ENCODE data around the gene RIPK1.
"Not testable (repeated sequence)": the region's sequence is repeated elsewhere in the genome, so short reads cannot be mapped to it uniquely, and the experiment has no call there.

The RIPK1 gene

DNA sequence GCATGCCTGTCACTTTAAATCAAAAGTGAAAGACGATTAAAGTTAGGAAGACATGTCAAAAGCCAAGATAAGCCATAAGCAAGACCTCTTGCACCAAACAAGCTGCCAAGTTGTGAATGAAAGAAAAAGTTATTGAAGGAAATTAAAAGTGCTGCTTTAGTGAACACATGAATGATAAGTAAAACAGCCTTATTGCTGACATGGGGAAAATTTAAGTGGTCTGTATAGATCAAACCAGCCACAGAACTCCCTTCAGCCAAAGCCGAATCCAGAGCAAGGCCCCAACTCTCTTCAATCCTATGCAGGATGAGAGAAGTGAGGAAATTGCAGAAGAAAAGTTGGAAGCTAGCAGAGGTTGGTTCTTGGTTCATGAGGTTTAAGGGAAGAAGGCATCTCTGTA lies 9.3 kb upstream of the RIPK1 start:
- Mint-ChIP-seq H3K36me3 (ENCODE audit: low read depth) (no peaks in the 10 kb centered on the region), H3K4me1 (ENCODE audit: low read depth) (peaks cover 24% of the 10 kb centered on the region), H3K9me3 (no peaks in the 10 kb centered on the region), H3K27ac (no peak overlapping the region), H3K27me3 (no peaks in the 10 kb centered on the region), H3K4me3 (no peak overlapping the region)

GRCh38 chr6:3060092-3060491 lies 8.2 kb upstream of the RIPK1 start:
- not testable (repeated sequence) for H3K27me3 Mint-ChIP-seq; H3K36me3 Mint-ChIP-seq (ENCODE audit: low read depth); H3K9me3 Mint-ChIP-seq; H3K27ac Mint-ChIP-seq; H3K4me3 Mint-ChIP-seq
- peaks cover 22% of the 10 kb centered on the region for H3K4me1 Mint-ChIP-seq (ENCODE audit: low read depth)

DNA sequence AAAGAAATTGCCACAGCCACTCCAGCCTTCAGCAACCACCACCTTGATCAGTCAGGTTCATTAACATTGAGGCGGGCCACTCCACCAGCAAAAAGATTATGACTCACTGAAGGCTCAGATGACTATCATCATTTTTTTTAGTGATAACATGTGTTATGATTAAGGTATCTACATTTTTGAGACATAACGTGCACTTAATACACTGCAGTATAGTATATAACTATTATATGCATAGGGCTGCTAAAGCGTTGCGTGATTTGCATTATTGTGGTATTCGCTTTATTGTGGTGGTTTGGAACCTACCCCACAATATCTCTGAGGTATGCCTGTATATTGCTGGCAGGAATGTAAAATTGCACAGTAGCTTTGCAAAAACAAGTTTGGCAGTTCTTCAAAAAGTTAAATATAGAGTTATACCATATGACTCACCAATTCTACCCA lies 6.8 kb upstream of the RIPK1 start:
- peaks cover 19% of the 10 kb centered on the region for H3K4me1 Mint-ChIP-seq (ENCODE audit: low read depth)
- H3K27me3 Mint-ChIP-seq: no peaks in the 10 kb centered on the region
- H3K36me3 Mint-ChIP-seq (ENCODE audit: low read depth): no peaks in the 10 kb centered on the region
- no peak overlapping the region for H3K4me3 Mint-ChIP-seq
- H3K9me3 Mint-ChIP-seq: no peaks in the 10 kb centered on the region
- H3K27ac Mint-ChIP-seq: no peak overlapping the region

GRCh38 chr6:3063340-3063732 lies 5.0 kb upstream of the RIPK1 start:
- peaks cover 35% of the 10 kb centered on the region for H3K4me1 Mint-ChIP-seq (ENCODE audit: low read depth)
- H3K27me3 Mint-ChIP-seq; H3K36me3 Mint-ChIP-seq (ENCODE audit: low read depth); H3K9me3 Mint-ChIP-seq; H3K27ac Mint-ChIP-seq: not testable (repeated sequence)
- H3K4me3 Mint-ChIP-seq: peak overlapping the region; percentile 90

GRCh38 chr6:3063733-3064700 lies 4.3 kb upstream of the RIPK1 start:
- H3K4me1 Mint-ChIP-seq (ENCODE audit: low read depth): peaks cover 32% of the 10 kb centered on the region
- H3K27ac Mint-ChIP-seq: peak overlapping the region; percentile 78
- H3K36me3 Mint-ChIP-seq (ENCODE audit: low read depth): peaks cover 4% of the 10 kb centered on the region
- no peaks in the 10 kb centered on the region for H3K9me3 Mint-ChIP-seq
- no peaks in the 10 kb centered on the region for H3K27me3 Mint-ChIP-seq
- H3K4me3 Mint-ChIP-seq: peak overlapping the region; percentile 90

DNA sequence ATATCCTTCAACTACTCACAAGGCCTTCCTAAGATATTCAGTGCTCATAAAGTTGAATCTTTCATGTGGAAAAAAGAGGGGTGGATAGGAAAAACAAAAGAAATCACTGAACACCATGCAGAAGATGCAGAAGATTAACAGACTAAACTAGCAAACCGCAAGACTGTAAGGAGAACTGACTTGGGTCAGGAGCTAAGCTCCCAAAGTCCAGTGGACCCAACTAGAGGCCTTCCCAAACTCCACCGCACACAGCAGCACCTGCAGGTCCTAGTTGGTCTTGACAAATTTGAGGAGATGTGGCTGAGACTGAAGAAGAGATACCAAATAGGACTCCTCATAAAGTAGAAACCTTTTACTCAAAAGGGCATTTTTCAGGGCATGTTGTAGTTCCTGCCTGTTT lies 3.3 kb downstream of the RIPK1 start:
- H3K27ac Mint-ChIP-seq: peak overlapping the region; percentile 29
- H3K36me3 Mint-ChIP-seq (ENCODE audit: low read depth): peaks cover 25% of the 10 kb centered on the region
- no peaks in the 10 kb centered on the region for H3K27me3 Mint-ChIP-seq
- peaks cover 76% of the 10 kb centered on the region for H3K4me1 Mint-ChIP-seq (ENCODE audit: low read depth)
- no peak overlapping the region for H3K4me3 Mint-ChIP-seq
- no peaks in the 10 kb centered on the region for H3K9me3 Mint-ChIP-seq

GRCh38 chr6:3072798-3073197 lies 4.5 kb downstream of the RIPK1 start:
- Mint-ChIP-seq H3K27me3 (no peaks in the 10 kb centered on the region), H3K4me3 (no peak overlapping the region), H3K9me3 (no peaks in the 10 kb centered on the region), H3K4me1 (ENCODE audit: low read depth) (peaks cover 71% of the 10 kb centered on the region), H3K36me3 (ENCODE audit: low read depth) (peaks cover 37% of the 10 kb centered on the region), H3K27ac (peak overlapping the region; percentile 49)

DNA sequence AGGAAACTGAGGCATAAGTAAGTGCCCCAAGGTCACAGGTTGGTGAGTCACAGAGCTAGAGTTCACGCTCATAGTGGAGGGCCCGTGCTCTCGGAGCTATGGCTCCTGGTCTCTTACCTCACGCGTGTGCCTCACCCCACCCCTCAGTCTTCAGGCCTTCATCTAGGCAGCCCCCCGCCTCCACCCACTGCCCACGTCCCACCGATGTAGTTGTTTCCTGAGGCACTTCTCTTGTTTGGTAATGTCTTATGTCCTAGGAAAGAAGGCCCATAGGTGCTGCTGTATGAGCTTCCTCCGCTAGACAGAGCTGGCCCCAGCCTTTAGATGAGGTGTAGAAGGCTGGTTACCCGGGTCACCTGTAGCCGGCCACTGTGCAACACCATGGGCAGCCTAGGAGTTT lies 5.1 kb downstream of the RIPK1 start:
- H3K4me3 Mint-ChIP-seq: no peak overlapping the region
- H3K36me3 Mint-ChIP-seq (ENCODE audit: low read depth): peaks cover 39% of the 10 kb centered on the region
- no peaks in the 10 kb centered on the region for H3K27me3 Mint-ChIP-seq
- peaks cover 67% of the 10 kb centered on the region for H3K4me1 Mint-ChIP-seq (ENCODE audit: low read depth)
- no peaks in the 10 kb centered on the region for H3K9me3 Mint-ChIP-seq
- no peak overlapping the region for H3K27ac Mint-ChIP-seq

- no peaks in the 10 kb centered on the region for H3K27me3 Mint-ChIP-seq
- peaks cover 52% of the 10 kb centered on the region for H3K36me3 Mint-ChIP-seq (ENCODE audit: low read depth)
- H3K4me3 Mint-ChIP-seq: peak overlapping the region; percentile 43
- H3K4me1 Mint-ChIP-seq (ENCODE audit: low read depth): peaks cover 51% of the 10 kb centered on the region
- H3K27ac Mint-ChIP-seq: peak overlapping the region; percentile 92
- H3K9me3 Mint-ChIP-seq: no peaks in the 10 kb centered on the region
These were observed 7.4 kb downstream of the RIPK1 start for GRCh38 chr6:3075772-3076113.

GRCh38 chr6:3076320-3076719 lies 8.0 kb downstream of the RIPK1 start:
- no peaks in the 10 kb centered on the region for H3K9me3 Mint-ChIP-seq
- peaks cover 55% of the 10 kb centered on the region for H3K36me3 Mint-ChIP-seq (ENCODE audit: low read depth)
- no peak overlapping the region for H3K4me3 Mint-ChIP-seq
- H3K27me3 Mint-ChIP-seq: no peaks in the 10 kb centered on the region
- no peak overlapping the region for H3K27ac Mint-ChIP-seq
- peaks cover 47% of the 10 kb centered on the region for H3K4me1 Mint-ChIP-seq (ENCODE audit: low read depth)

GRCh38 chr6:3077430-3077829 lies 9.1 kb downstream of the RIPK1 start:
- Mint-ChIP-seq H3K27ac (no peak overlapping the region), H3K4me3 (no peak overlapping the region), H3K36me3 (ENCODE audit: low read depth) (peaks cover 61% of the 10 kb centered on the region), H3K4me1 (ENCODE audit: low read depth) (peaks cover 39% of the 10 kb centered on the region), H3K9me3 (no peaks in the 10 kb centered on the region), H3K27me3 (no peaks in the 10 kb centered on the region)

DNA sequence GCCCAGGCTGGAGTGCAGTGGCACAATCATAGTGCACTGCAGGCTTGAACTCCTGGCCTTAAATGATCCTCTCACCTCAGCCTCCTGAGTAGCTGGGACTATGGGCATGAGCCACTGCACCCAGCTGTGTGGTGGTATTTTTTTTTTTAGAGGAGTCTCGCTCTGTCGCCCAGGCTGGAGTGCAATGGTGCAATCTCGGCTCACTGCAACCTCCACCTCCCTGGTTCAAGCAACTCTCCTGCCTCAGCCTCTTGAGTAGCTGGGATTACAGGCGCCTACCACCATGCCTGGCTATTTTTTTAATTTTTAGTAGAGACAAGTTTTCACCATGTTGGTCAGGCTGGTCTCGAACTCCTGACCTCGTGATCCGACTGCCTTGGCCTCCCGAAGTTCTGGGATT lies 10.7 kb downstream of the RIPK1 start:
- not testable (repeated sequence) for H3K9me3 Mint-ChIP-seq, H3K27me3 Mint-ChIP-seq, H3K4me3 Mint-ChIP-seq
- Mint-ChIP-seq H3K4me1 (ENCODE audit: low read depth) (peaks cover 29% of the 10 kb centered on the region), H3K36me3 (ENCODE audit: low read depth) (peaks cover 68% of the 10 kb centered on the region), H3K27ac (peak overlapping the region; percentile 65)

DNA sequence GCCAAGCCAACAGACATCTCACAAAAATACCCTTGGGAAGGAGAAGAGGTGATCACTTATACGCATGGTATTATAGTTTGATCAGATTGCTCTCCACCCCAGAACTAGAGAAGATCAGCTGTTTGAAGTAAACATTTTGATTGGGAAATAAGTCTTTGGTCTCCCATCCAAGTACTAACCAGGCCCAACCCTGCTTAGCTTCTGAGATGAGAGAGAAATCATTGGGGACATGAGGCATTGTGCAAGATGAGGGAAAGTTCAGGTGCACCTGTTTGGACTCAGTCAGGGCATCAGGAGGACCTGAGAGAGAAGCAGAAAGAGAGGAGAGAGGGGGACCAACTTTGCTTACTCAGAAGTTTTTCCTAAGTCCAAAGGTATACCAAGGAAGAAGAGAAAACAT lies 11.4 kb downstream of the RIPK1 start:
- Mint-ChIP-seq H3K27me3 (no peaks in the 10 kb centered on the region), H3K4me1 (ENCODE audit: low read depth) (peaks cover 24% of the 10 kb centered on the region), H3K36me3 (ENCODE audit: low read depth) (peaks cover 71% of the 10 kb centered on the region), H3K9me3 (no peaks in the 10 kb centered on the region), H3K27ac (no peak overlapping the region), H3K4me3 (no peak overlapping the region)

DNA sequence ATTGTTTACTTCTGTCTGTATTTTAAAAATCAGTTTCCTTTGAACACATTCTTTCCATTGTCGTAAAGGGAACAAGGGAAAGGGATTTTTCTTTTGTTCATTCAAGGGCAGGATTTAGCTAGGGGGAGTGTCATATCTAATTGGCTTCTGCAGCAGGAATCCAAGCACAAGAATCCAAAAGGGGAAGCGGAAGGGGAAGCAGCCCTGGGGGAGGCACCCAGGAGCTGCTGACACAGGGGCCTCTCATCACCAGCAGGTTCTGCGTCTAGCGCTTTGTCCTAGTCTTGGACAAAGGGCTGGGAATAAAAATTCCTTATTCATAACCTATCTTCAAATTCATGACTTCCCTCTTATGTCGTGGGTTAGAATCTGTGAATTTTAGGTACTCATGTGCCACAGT lies 13.7 kb downstream of the RIPK1 start:
- peaks cover 88% of the 10 kb centered on the region for H3K36me3 Mint-ChIP-seq (ENCODE audit: low read depth)
- no peak overlapping the region for H3K27ac Mint-ChIP-seq

DNA sequence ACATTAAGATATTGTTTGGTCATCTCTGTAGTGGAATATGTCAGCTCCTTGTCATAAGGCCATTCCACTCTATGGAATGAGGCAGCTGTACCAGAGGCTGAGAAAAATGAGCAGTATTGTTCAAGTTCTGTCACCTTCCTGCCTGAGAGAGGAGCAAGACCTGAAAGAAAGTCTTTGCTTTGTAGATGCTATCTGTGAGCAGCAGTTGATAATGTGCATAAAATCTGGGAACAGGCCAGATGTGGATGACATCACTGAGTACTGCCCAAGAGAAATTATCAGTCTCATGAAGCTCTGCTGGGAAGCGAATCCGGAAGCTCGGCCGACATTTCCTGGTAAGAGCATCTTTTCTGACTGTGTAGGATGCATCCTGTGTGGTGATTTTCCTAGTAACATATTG lies 16.8 kb downstream of the RIPK1 start:
- Mint-ChIP-seq H3K9me3 (no peaks in the 10 kb centered on the region), H3K4me3 (no peak overlapping the region), H3K36me3 (ENCODE audit: low read depth) (peaks cover 73% of the 10 kb centered on the region), H3K4me1 (ENCODE audit: low read depth) (peaks cover 6% of the 10 kb centered on the region), H3K27ac (no peak overlapping the region), H3K27me3 (no peaks in the 10 kb centered on the region)

More for the DNA sequence above, 13.7 kb downstream of the RIPK1 start:
- no peaks in the 10 kb centered on the region for H3K9me3 Mint-ChIP-seq
- peaks cover 2% of the 10 kb centered on the region for H3K4me1 Mint-ChIP-seq (ENCODE audit: low read depth)
- no peak overlapping the region for H3K4me3 Mint-ChIP-seq
- H3K27me3 Mint-ChIP-seq: no peaks in the 10 kb centered on the region

Measured in stimulated activated naive CD8-positive, alpha-beta T cell treated with anti-CD3 and anti-CD28 coated beads, Interleukin-15, Interleukin-2, amounts not matched to agents 100 ng/mL and 50 ng/mL, for 24 hours (primary cell).